Glomerular endothelial cell (primary cell): ENCODE data around the gene HOXA6. TPM values are rescaled to one million over a fixed set of nuclear protein-coding genes. Genes with fewer than 3 reads are reported as not detected.

Experiments
- DNase-seq: peaks from one replicate; pipeline ENCODE4 v3.0.0-alpha.2; 2011; ENCODE audit warnings: low read depth, low spot score; ENCODE audit errors: extremely low read depth
- total RNA-seq: library from RNA; depleted of rRNA; stranded (reverse); fragments of >200 nt; gene quantifications from 2 replicates; pipeline ENCODE4 v1.2.3, GENCODE V29; 2015

The HOXA6 gene
- total RNA-seq, 1 donor from 2014 or later, result 3.9 TPM

- DNase-seq, result no peak
These were observed 37.7 kb upstream of the HOXA6 start, which contains the start of gene HOXA11 for GRCh38 chr7:27185013-27185853. Gene HOXA11 (minus strand): TSS chr7:27185232. CDS start chr7:27185144, 88 bp downstream.

- DNase-seq, result no peak
These were observed 36.9 kb upstream of the HOXA6 start for GRCh38 chr7:27184337-27185012.

- no peak for DNase-seq
These were observed 36.2 kb upstream of the HOXA6 start for GRCh38 chr7:27183682-27184336.

GRCh38 chr7:27182861-27183681 lies 35.5 kb upstream of the HOXA6 start:
- no peak for DNase-seq

DNA sequence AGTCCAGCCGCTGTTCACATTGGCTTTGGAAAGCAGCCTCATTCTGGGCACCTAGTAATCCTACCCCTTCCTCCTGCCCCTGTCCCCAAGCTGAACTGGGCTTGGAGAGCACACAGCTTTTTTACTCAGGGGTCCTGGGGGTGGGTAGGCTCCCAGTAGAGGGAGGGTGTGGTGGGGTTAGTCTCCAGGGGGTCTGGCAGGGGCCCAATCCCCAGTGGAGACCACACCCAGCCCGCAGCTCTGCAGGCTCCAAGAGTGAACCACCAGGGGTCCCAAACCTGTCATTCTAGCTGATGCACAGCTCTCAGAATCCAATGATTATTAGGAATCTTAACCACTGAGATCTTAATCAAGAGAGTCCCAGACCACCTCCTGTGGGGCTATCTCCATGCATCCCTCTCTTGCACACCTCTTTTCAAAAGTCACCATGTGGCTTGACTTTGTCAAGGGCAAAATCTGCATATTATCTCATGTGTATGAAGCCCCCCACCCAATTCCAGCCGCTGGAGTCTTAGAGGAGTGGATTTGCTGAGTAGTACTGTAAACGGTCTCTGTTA lies 34.8 kb upstream of the HOXA6 start:
- DNase-seq, result no peak

DNA sequence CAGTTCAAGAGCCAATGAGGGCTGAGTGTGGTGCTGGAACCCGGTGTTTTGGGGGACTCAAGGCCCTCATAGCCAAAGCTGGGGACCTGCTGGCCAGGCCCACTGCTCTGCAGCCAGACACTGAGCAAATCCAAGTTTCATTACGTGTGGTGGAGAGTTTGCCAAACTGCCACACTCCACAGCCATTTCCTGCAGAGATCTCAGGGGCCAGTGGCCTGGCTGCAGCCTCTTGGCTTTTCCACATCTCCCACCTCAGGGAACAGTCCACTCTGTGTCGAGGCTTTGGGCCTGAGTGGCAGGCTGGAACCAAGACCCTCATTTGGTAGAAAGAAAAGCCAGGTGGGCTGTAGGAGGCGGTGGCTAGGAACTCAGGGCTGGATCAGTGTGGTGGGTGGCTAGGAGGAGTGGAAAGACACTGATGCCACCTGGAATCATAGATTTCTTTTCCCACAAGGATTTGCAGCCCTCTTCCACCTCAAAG lies 34.3 kb upstream of the HOXA6 start:
- no peak for DNase-seq

- no peak for DNase-seq
These were observed 33.2 kb upstream of the HOXA6 start for GRCh38 chr7:27180431-27181420.

- no peak for DNase-seq
These were observed 32.2 kb upstream of the HOXA6 start for GRCh38 chr7:27179503-27180430.

DNA sequence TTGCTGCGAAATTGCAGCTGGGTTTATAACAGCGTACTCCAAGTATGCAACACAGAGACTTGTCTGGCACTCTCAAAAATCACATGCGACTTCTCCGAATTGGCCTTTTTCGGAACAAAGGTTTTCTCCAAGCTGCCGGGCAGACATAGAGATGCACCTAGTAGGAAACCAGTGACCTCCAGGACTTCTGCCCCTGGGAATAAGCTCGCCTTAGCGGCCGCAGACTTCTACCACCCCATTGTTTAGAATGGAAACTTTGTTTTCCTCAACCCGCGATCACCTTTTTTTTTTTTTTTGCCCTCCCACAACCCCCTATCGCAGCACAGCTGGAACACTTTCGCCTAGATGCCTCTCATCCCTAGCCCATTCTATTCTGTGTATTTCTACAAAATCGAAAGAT lies 31.5 kb upstream of the HOXA6 start:
- DNase-seq, result no peak

DNA sequence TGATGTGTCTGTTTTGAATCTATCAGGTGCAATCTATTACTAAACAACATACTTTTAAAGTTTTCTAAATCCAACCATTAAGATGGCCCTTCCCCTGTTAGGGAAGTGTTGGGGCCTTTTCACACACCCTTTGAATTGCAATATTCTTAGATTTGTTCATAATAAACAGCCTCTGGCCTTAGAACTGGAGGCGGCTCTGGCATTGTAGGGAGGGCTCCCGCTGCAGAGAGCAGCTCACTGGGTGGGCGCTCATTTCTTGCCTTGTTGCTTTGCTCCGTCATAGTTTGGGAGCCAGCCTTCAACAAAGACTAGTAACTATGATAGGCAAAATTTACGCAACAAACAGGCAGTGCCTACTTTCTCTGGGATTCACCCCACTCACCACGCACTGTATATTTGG lies 30.8 kb upstream of the HOXA6 start:
- no peak for DNase-seq

DNA sequence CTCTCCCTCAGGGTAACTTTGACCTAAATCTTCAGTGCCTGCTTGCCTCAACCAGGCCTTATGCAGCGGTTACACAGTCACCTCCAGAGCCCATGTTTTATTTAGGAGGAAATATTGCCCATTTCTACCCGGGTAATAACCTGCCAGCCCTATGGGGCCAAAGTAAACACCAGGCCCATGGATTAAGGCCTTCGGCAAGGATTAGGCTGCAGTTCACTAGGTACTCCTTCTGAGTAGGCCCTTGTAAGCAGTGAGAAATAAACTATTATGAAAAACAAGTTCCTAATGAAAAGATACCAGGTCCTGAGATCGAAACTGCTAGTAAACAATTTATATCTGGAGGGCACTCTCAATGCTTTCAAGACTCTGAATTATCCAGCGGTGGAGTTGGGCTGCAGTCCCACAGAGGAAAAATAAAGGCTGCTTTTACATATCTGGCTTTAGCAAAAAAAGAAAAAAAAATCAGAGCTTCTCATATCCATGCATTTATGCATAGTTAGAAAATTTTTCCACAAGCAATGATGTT lies 30.3 kb upstream of the HOXA6 start:
- DNase-seq, result no peak

DNA sequence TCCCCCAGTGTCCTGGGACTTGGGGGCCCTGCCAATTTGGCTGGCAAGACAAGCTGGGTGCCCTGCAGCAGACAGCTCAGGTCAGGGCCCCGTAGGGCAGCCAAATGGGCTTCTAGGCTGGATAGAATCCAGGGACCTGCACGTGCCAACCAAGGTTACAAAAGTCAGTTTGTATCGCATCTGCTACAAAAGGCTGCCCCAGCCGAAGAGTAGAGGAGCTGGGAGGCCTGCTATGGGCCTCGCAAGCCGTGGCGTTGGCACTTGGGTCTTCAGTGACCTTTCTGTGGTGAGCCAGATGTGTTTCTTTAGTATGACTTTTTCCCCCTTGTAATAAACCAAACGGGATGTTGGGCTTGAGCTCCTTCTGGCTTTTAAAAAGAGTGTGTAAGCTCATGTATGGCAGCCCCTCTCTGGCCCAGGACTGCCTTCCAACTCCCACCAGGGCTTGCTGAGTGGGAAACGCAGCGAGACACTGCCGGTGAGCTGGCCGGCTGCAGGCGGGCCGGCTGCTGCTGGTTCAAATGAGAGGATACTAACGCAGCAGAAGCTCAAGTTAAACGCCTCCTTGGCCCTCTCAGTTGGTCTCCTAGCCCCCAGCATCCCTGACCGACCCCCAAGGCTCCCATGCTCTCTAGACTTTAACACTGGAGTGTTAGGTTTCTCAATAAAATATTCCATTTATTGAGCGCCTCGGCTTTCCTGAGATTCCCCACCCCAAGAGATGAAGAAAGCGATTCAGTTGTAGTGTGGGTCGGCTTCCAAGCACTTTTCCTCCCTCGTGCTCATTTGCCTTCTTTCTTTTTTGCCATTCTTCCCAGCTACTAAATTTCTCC lies 29.6 kb upstream of the HOXA6 start:
- DNase-seq, result no peak

DNA sequence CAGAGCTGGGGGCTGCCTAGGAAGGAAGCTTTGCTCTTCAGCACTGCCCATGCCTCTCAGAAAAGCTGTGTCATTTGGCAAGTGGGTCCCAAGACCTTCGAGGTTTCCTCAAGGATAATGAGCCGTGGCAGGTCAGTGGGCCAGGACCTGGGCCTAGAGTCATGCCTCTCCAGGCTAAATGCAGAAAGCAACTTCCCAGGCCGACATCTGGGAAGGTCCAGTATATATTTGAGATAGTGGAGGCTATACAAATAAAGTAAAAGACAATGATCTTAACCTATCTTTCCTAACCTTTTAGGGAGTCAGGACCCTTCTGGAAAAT lies 28.9 kb upstream of the HOXA6 start:
- no peak for DNase-seq

DNA sequence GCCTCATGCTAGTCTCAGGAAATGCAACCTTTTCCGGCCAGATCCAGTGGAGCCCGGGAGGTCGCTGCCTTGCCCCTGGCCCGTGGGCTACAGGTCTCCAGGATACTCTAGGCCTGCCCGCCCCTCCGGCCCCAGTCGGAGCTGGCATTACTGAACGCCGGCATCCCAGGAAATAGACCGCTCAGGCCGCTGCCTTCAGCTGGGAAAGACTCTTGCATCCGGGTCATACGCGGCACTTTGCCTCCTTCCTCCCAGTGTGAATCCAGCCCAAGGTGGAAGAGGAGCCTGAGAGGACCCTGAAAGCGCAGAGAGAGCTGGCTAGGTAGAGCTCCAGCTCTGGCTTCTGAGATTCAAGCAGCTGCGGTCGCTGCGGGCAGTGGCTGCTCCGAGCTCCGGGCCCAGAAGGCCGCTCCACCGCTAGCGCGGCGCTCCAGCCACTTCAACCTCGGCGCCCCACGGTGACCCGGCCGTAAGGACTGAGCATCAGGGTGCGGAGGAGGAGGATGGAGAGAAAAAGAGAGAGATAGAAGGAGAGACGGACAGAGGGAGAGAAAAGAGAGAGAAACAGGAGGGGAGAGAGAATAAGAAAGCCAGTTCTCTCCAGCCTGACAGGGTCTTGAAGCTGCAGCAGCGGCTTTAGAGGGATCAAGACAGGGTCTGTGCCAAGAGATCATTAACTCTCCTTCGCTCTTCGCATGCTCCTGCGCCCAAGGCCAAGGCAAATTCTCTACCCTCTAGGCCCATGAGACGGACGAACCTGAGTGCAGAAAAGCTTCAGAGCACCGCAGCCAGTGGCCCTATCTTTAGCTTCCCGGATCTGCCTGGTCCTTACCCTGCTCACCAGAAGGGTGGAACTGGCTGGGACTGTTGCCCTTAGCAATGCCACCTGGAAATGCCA lies 28.3 kb upstream of the HOXA6 start:
- no peak for DNase-seq

DNA sequence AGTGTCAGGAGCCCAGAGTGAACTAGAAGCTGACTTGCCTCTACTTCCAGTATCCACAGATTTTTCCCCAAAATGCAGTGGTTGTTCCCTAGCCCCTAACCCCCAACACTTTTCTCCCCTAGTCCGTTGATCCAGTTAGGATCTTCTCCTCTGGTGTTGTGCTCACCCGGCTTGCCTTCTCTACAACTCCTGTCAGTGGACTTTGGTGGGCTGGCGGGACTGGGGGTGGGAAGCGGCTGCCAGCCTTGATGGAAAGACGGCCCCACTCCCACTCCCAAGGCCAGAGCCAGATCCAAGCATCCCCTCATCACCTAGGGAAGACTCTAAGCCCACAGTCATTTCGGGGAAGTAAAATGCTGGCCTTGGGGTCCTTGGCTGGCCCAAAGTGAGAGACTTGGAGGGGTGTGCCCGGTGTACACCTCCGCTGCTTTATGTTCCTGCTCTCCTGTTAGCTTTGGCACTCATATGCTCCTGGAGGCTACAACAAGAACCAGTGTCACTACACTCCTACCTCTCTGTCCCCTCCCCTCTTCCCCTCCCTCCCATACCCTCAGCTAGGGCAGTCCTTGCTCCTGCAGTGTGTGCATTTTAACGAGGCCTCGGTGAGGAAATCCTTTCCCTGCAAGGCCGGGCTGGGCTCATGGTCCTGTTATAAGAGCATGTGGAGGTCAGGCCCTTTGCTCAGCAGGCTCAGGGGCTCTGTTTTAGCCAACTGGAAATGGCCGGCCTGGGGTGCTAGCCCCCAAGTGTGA lies 27.5 kb upstream of the HOXA6 start:
- DNase-seq, result no peak
